GM12865 (cell line): Measurements from ENCODE around the gene RNF111.

ENCODE experiments used
- DNase-seq: peaks from one replicate; pipeline ENCODE4 v3.0.0; 2010; ENCODE audit warnings: low read depth
- H3K4me3 ChIP-seq: 2 replicates; pipeline ENCODE4 v1.5.1; 2011; ENCODE audit warnings: mild to moderate bottlenecking, low read depth, low read length, control low read depth
- TF ChIP-seq, protein P1 (sequence below): IDR thresholded peaks from 2 replicates; pipeline ENCODE4 v1.5.1; 2011; ENCODE audit warnings: low read length, control low read depth, low read depth, inconsistent platforms; ENCODE audit not compliant: insufficient read depth; ENCODE audit errors: missing control alignments

Gene RNF111

DNA sequence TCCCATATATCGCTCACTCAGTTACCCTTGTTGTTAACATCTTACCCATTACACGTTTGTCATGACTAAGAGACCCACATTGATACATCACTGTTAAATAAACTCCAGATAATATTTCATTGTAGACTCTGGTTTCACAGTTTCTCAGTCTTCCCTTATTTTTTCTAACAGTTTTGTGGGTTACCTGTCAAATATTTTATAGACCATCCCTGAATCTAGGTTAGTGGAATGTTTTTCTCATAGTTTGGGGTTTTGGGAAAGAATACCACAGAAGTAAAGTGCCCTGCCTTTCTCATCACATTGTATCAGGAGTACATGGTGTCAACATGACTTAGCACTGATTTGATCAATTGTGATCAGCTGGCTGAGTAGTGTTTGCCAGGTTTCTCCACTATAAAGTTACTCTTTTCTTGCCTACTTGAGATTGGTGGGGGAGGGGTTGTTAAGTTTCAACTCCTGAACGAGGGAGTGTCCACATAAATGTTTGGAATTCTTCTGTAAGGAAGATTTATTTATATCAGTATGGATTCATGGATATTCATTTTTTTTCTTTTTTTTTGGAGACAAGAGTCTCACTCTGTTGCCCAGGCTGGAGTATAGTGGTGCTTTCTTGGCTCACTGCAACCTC lies 25.9 kb downstream of the RNF111 start:
- H3K4me3 ChIP-seq, result no peak overlapping the region
- no peak for DNase-seq
- TF ChIP-seq, protein P1, sequence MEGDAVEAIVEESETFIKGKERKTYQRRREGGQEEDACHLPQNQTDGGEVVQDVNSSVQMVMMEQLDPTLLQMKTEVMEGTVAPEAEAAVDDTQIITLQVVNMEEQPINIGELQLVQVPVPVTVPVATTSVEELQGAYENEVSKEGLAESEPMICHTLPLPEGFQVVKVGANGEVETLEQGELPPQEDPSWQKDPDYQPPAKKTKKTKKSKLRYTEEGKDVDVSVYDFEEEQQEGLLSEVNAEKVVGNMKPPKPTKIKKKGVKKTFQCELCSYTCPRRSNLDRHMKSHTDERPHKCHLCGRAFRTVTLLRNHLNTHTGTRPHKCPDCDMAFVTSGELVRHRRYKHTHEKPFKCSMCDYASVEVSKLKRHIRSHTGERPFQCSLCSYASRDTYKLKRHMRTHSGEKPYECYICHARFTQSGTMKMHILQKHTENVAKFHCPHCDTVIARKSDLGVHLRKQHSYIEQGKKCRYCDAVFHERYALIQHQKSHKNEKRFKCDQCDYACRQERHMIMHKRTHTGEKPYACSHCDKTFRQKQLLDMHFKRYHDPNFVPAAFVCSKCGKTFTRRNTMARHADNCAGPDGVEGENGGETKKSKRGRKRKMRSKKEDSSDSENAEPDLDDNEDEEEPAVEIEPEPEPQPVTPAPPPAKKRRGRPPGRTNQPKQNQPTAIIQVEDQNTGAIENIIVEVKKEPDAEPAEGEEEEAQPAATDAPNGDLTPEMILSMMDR, result no peak

DNA sequence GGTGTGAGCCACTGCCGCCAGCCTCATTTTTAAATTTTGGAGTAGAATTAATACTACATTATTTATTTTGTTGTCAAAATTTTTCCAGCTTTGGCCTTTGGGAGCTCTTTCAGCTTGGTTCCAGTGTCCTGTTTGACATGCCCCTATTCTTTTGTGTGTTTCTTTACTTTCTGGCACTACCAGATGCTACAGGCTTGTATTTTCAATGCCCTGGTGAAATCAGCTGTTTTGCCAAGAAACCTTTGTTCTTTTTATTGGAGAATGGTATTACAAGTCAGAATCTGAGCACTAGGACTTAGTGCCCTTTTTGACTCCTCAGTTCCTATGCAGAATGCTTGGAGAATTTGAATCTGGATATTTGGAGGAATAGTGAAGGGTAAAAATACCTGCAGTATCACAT lies 26.6 kb downstream of the RNF111 start:
- DNase-seq, result no peak
- no peak overlapping the region for H3K4me3 ChIP-seq
- TF ChIP-seq, protein P1, result no peak

DNA sequence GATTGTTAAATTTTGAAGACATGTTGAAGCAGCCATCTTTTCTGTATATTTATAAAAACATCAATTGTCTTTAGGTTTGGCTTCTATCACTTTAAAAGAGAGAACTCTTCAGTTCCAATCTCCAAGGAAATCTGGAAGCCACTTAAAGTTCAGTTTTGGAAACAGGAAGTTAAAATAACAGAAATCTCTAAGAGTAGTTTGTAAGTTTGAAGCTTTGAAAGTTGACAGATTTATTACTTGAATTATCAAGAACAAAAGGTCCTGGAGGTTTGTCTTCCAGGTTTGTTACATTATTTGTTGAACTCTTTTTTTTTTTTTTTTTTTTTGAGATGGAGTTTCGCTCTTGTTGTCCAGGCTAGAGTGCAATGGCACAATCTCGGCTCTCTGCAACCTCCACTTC lies 30.0 kb downstream of the RNF111 start:
- TF ChIP-seq, protein P1, result no peak
- DNase-seq, result no peak
- no peak overlapping the region for H3K4me3 ChIP-seq

DNA sequence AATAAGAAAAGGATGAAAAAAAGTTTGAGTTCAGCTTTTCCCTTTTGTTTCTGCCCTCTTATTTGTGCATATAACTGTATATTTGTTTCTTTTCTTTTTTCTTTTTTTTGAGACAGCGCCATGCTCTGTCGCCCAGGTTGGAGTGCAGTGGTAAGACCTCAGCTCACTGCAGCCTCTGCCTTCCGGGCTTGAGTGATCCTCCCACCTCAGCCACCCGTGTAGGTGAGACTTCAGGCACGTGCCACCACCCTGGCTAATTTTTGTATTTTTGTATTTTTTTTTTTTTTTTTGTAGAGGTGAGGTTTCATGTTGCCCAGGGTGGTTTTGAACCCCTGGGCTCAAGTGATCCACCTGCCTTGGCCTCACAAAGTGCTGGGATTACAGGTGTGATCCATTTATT lies 31.4 kb downstream of the RNF111 start:
- no peak overlapping the region for H3K4me3 ChIP-seq
- TF ChIP-seq, protein P1, result no peak
- DNase-seq, result peak; percentile 23

DNA sequence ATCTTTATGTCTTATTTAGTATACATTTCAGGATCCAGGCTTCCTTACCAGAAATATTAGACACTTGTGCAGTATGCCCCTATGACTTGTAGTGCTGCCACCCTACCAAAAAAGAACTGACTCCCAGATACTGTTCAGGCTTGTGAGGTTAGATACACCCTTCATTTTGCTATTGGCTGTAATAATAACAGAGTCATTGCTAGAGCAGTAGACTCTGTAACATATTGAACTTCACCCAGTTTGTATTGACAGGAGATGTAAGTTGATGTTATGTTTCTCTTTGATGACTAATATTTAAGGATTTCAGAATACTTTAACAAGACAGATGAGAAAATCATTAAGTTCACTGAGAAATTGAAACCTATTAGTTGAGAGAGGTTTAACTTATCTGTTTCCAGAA lies 32.9 kb downstream of the RNF111 start:
- no peak overlapping the region for H3K4me3 ChIP-seq
- TF ChIP-seq, protein P1, result no peak
- no peak for DNase-seq

DNA sequence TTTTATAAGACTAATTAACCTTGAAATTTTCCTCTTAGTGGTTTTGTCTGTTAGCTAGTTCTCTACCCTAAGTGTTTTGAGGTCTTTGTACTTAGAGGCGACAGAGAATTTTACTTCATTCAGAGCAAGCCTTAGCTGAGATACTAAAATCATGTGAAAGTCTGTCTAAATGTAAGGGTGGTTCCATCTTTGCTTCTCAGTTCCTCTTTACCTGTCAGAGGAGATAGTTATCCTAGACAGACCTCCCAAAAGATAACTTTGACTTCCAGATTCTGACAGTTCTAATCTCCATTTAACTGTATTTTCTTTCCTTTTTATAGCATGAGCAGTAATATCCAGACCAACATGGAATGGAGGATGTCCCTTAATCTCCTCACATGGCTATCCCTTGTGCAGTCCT lies 34.7 kb downstream of the RNF111 start:
- TF ChIP-seq, protein P1, result no peak
- DNase-seq, result peak; percentile 18
- H3K4me3 ChIP-seq, result no peak overlapping the region

DNA sequence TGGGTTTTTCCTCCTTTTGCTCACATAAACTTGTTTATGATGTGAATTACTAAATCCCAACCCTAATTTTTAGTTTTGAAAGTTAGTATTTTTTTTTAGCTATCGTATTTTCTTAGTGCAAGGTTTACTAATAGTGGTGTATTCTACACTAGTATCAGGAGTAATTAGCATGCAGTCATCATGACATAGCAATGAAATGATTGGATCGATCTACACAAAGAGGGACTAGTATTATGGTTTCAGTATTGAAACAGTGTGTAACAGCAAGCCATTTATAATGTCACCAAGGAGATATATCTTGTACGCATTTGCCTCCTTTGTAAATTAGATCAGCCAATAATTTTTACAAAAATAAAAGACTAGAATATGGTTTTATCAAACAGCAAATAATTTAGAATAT lies 38.7 kb downstream of the RNF111 start:
- no peak overlapping the region for H3K4me3 ChIP-seq
- DNase-seq, result no peak
- TF ChIP-seq, protein P1, result no peak
